Uterus (tissue), 2 donors: ENCODE data around the gene TMEM63B.

Experiments used
- CTCF ChIP-seq, 4 experiments: fragments of 200-600 bp in 2 of 4; fragments of 450-650 bp in 2 of 4; sonication (generic) in 2 of 4; IDR thresholded peaks; one replicate each; pipeline ENCODE4 v1.5.1; 2016 to 2019; ENCODE audit warnings: antibody characterized with exemption in 4 of 4, mild to moderate bottlenecking in 2 of 4, moderate library complexity in 1 of 4
- POLR2A ChIP-seq, 2 donors: fragments of 450-650 bp; IDR thresholded peaks; one replicate each; pipeline ENCODE4 v1.6.1; 2016; ENCODE audit warnings: antibody characterized with exemption in 2 of 2, mild to moderate bottlenecking in 1 of 2, moderate library complexity in 1 of 2

- TF ChIP-seq CTCF (IDR thresholded peaks at IDR 0.05) = no peak
- TF ChIP-seq POLR2A (IDR thresholded peaks at IDR 0.05) = no peak
These were observed 45.6 kb upstream of the TMEM63B start for GRCh38 chr6:44081753-44082152.
